H1 (cell line): ENCODE results near the gene OTOGL. TPM values are rescaled to one million over a fixed set of nuclear protein-coding genes. Genes with fewer than 3 reads are reported as not detected.

Experiments used
- CTCF ChIA-PET: fragments of 300-600 bp; sonication (Branson Sonifier 250); formaldehyde crosslinking; loops from one replicate; lab custom pipeline; 2021; ENCODE audit not compliant: partially characterized antibody; lab: Charles Lee
- POLR2A ChIA-PET: fragments of 300-600 bp; sonication (Branson Sonifier 250); formaldehyde crosslinking; loops from one replicate; lab custom pipeline; 2021; ENCODE audit warnings: inconsistent platforms; ENCODE audit not compliant: partially characterized antibody; lab: Charles Lee
- DNase-seq, 2 experiments: peaks; one replicate each; pipeline versions ENCODE4 v3.0.0 to v3.0.0-alpha.2; 2010 to 2022; ENCODE audit warnings: low spot score in 2 of 2, low read depth in 1 of 2, mixed read lengths in 1 of 2
- FAIRE-seq: peaks from 2 replicates; lab custom pipeline; 2011; peaks lifted over from hg19 to GRCh38; lab: Jason Lieb, UNC
- H2AFZ ChIP-seq: 2 replicates; pipeline ENCODE4 v1.8.1; 2012; ENCODE audit warnings: low read length, inconsistent platforms
- H2AK5ac ChIP-seq: 2 replicates; pipeline ENCODE4 v1.6.1; 2013; ENCODE audit warnings: low read depth, low read length
- H2BK120ac ChIP-seq: replicated peaks from 2 replicates; pipeline ENCODE3; 2013; ENCODE audit warnings: low read depth, low read length, inconsistent platforms
- H2BK12ac ChIP-seq: 2 replicates; pipeline ENCODE4 v1.6.1; 2013; ENCODE audit warnings: low read depth, low read length
- H2BK15ac ChIP-seq: 2 replicates; pipeline ENCODE4 v1.6.1; 2013; ENCODE audit warnings: low read length
- H2BK20ac ChIP-seq: 2 replicates; pipeline ENCODE4 v1.6.1; 2013; ENCODE audit warnings: low read length
- H2BK5ac ChIP-seq: 2 replicates; pipeline ENCODE4 v1.6.1; 2013; ENCODE audit warnings: low read depth, low read length
- H3K14ac ChIP-seq: 2 replicates; pipeline ENCODE4 v1.6.1; 2013; ENCODE audit warnings: inconsistent platforms; ENCODE audit not compliant: insufficient read length
- H3K18ac ChIP-seq: 2 replicates; pipeline ENCODE4 v1.6.1; 2013; ENCODE audit warnings: low read length; ENCODE audit errors: extremely low read depth
- H3K23ac ChIP-seq: 2 replicates; pipeline ENCODE4 v1.6.1; 2013; ENCODE audit warnings: inconsistent platforms; ENCODE audit not compliant: insufficient read length
- H3K23me2 ChIP-seq: 2 replicates; pipeline ENCODE4 v1.6.1; 2013; ENCODE audit warnings: low read depth, low read length
- H3K27ac ChIP-seq: 2 replicates; pipeline ENCODE4 v1.6.1; 2011; ENCODE audit warnings: low read depth, low read length, inconsistent platforms
- H3K27me3 ChIP-seq, 4 experiments: replicated peaks in 1 of 4; 1 replicate in 1 of 4; 2 replicates in 3 of 4; pipeline versions ENCODE4 v1.6.1 to v1.8.1; 2011 to 2013; ENCODE audit warnings: low read length in 3 of 4, mild to moderate bottlenecking in 3 of 4, inconsistent platforms in 2 of 4, mixed read lengths in 2 of 4, moderate library complexity in 1 of 4; ENCODE audit not compliant: control insufficient read depth in 3 of 4, insufficient read depth in 3 of 4; ENCODE audit errors: extremely low read depth in 1 of 4
- H3K36me3 ChIP-seq, 4 experiments: 2 replicates each; pipeline versions ENCODE4 v1.6.1 to v1.8.1; 2011 to 2013; ENCODE audit warnings: mild to moderate bottlenecking in 4 of 4, low read length in 3 of 4, moderate library complexity in 2 of 4, control low read depth in 1 of 4, inconsistent platforms in 1 of 4; ENCODE audit not compliant: insufficient read depth in 4 of 4, control insufficient read depth in 2 of 4
- H3K4ac ChIP-seq: replicated peaks from 2 replicates; pipeline ENCODE3; 2013; ENCODE audit warnings: low read length, low read depth, mixed read lengths, inconsistent platforms; ENCODE audit not compliant: insufficient read length
- H3K4me1 ChIP-seq, 4 experiments: replicated peaks in 1 of 4; 1 replicate in 1 of 4; 2 replicates in 3 of 4; pipeline versions ENCODE4 v1.6.1 to v1.8.1; 2011 to 2013; ENCODE audit warnings: low read length in 3 of 4, inconsistent platforms in 2 of 4, mixed read lengths in 1 of 4; ENCODE audit not compliant: insufficient read depth in 4 of 4, control insufficient read depth in 3 of 4
- H3K4me2 ChIP-seq, 2 experiments: 2 replicates each; pipeline versions ENCODE4 v1.6.1 to v1.8.1; 2011 to 2013; ENCODE audit warnings: low read depth in 2 of 2, low read length in 2 of 2, control low read depth in 1 of 2, inconsistent platforms in 1 of 2, mild to moderate bottlenecking in 1 of 2; ENCODE audit not compliant: insufficient read depth in 1 of 2
- H3K4me3 ChIP-seq, 4 experiments: fragments of 200-600, 300-600 bp in 1 of 4; sonication (generic), shearing (Covaris generic), sonication (Bioruptor Twin) in 1 of 4; 2 replicates each; pipeline versions ENCODE4 v1.5.1 to v1.8.1; 2011 to 2016; ENCODE audit warnings: low read length in 4 of 4, low read depth in 3 of 4, control low read depth in 2 of 4, inconsistent platforms in 2 of 4, mild to moderate bottlenecking in 2 of 4, mixed read lengths in 1 of 4, moderate library complexity in 1 of 4; ENCODE audit not compliant: insufficient read depth in 2 of 4; ENCODE audit errors: extremely low read depth in 1 of 4
- H3K56ac ChIP-seq: replicated peaks from 2 replicates; pipeline ENCODE3; 2013; ENCODE audit warnings: low read depth, mild to moderate bottlenecking, mixed read lengths, low read length, inconsistent platforms; ENCODE audit not compliant: insufficient read length
- H3K79me1 ChIP-seq: 2 replicates; pipeline ENCODE4 v1.6.1; 2013; ENCODE audit warnings: low read depth, low read length, control low read depth
- H3K79me2 ChIP-seq, 2 experiments: 2 replicates each; pipeline versions ENCODE4 v1.6.1 to v1.8.1; 2012 to 2013; ENCODE audit warnings: low read length in 2 of 2, mild to moderate bottlenecking in 2 of 2, inconsistent platforms in 1 of 2; ENCODE audit not compliant: insufficient read depth in 2 of 2, control insufficient read depth in 1 of 2
- H3K9ac ChIP-seq, 4 experiments: replicated peaks in 1 of 4; 1 replicate in 1 of 4; 2 replicates in 3 of 4; pipeline versions ENCODE4 v1.6.1 to v1.8.1; 2011 to 2013; ENCODE audit warnings: low read depth in 3 of 4, low read length in 3 of 4, control low read depth in 2 of 4, mild to moderate bottlenecking in 2 of 4, moderate library complexity in 2 of 4, inconsistent platforms in 1 of 4; ENCODE audit errors: extremely low read depth in 1 of 4
- H3K9me3 ChIP-seq, 2 experiments: 2 replicates each; pipeline versions ENCODE4 v1.6.1 to v1.8.1; 2012 to 2013; ENCODE audit warnings: mild to moderate bottlenecking in 2 of 2, moderate library complexity in 2 of 2, control low read depth in 1 of 2, inconsistent platforms in 1 of 2, low read depth in 1 of 2, low read length in 1 of 2, mixed read lengths in 1 of 2; ENCODE audit not compliant: insufficient read depth in 2 of 2
- H4K20me1 ChIP-seq, 2 experiments: replicated peaks in 1 of 2; 2 replicates each; pipeline versions ENCODE3 to v1.8.1; 2011 to 2013; ENCODE audit warnings: inconsistent platforms in 2 of 2, low read length in 2 of 2, mild to moderate bottlenecking in 1 of 2; ENCODE audit not compliant: insufficient read depth in 2 of 2, control insufficient read depth in 1 of 2
- H4K5ac ChIP-seq: 2 replicates; pipeline ENCODE4 v1.6.1; 2013; ENCODE audit warnings: low read length, low read depth, mixed read lengths, inconsistent platforms; ENCODE audit not compliant: insufficient read length
- H4K8ac ChIP-seq: 2 replicates; pipeline ENCODE4 v1.8.0; 2013; ENCODE audit warnings: mild to moderate bottlenecking, moderate library complexity, low read length, inconsistent platforms; ENCODE audit not compliant: insufficient read depth; ENCODE audit errors: extremely low read depth
- H4K91ac ChIP-seq: replicated peaks from 2 replicates; pipeline ENCODE3; 2013; ENCODE audit warnings: low read length, mixed read lengths, inconsistent platforms; ENCODE audit not compliant: insufficient read length
- CBX8 ChIP-seq: fragments of 300-800, 300-1000 bp; sonication (generic); IDR thresholded peaks from 2 replicates; pipeline ENCODE4 v1.7.1; 2016; ENCODE audit warnings: low read depth, low read length, borderline replicate concordance
- CHD1 ChIP-seq: IDR thresholded peaks from 2 replicates; pipeline ENCODE4 v1.6.1; 2012; ENCODE audit warnings: low read depth, low read length, improper control_type of control experiment
- CREB1 ChIP-seq: IDR thresholded peaks from 2 replicates; pipeline ENCODE4 v1.6.1; 2012; ENCODE audit warnings: inconsistent platforms
- CTBP2 ChIP-seq: IDR thresholded peaks from 2 replicates; pipeline ENCODE4 v1.7.0; 2011; ENCODE audit warnings: borderline replicate concordance, mild to moderate bottlenecking, moderate library complexity, mixed read lengths, low read length; ENCODE audit not compliant: insufficient read depth, insufficient read length
- HDAC2 ChIP-seq, 2 experiments: fragments of 300-600 bp in 1 of 2; sonication (generic) in 1 of 2; IDR thresholded peaks; 2 replicates each; pipeline ENCODE4 v1.6.1; 2011 to 2012; ENCODE audit warnings: low read depth in 2 of 2, low read length in 2 of 2, mild to moderate bottlenecking in 2 of 2, moderate library complexity in 2 of 2, borderline replicate concordance in 1 of 2, inconsistent platforms in 1 of 2
- JUND ChIP-seq: IDR thresholded peaks from 2 replicates; pipeline ENCODE4 v1.6.1; 2011; ENCODE audit warnings: mild to moderate bottlenecking, improper control_type of control experiment, low read length
- POLR2A ChIP-seq, 2 experiments: IDR thresholded peaks; 1 replicate in 1 of 2; 2 replicates in 1 of 2; pipeline ENCODE4 v1.6.1; 2011; ENCODE audit warnings: low read depth in 2 of 2, low read length in 2 of 2, mild to moderate bottlenecking in 2 of 2; ENCODE audit errors: control extremely low read depth in 1 of 2
- RBBP5 ChIP-seq: IDR thresholded peaks from 2 replicates; pipeline ENCODE4 v1.7.1; 2012; ENCODE audit warnings: low read depth, mild to moderate bottlenecking, inconsistent platforms, low read length, moderate library complexity, borderline replicate concordance
- RFX5 ChIP-seq: IDR thresholded peaks from 2 replicates; pipeline ENCODE4 v1.6.1; 2011; ENCODE audit warnings: low read depth, low read length, improper control_type of control experiment, borderline replicate concordance
- SP4 ChIP-seq: IDR thresholded peaks from 2 replicates; pipeline ENCODE4 v1.6.1; 2012; ENCODE audit warnings: low read length, inconsistent platforms
- SUZ12 ChIP-seq: fragments of 200-600 bp; sonication (generic); IDR thresholded peaks from 2 replicates; pipeline ENCODE4 v1.6.1; 2012; ENCODE audit warnings: mild to moderate bottlenecking, inconsistent platforms, low read length, moderate library complexity, mixed read lengths
- TAF1 ChIP-seq: IDR thresholded peaks from 2 replicates; pipeline ENCODE4 v1.6.1; 2011; ENCODE audit warnings: mild to moderate bottlenecking, low read depth, low read length
- TCF12 ChIP-seq: IDR thresholded peaks from 2 replicates; pipeline ENCODE4 v1.6.1; 2011; ENCODE audit warnings: low read depth, mild to moderate bottlenecking, low read length
- polyA plus RNA-seq, 7 experiments: library from polyadenylated mRNA; depleted of rRNA in 3 of 7; stranded (reverse) in 5 of 7; unstranded in 2 of 7; fragments of >200 nt in 5 of 7; fragments of 200-250 nt in 2 of 7; gene quantifications; 1 replicate in 5 of 7; 2 replicates in 1 of 7; 4 replicates in 1 of 7; pipeline versions ENCODE4 v1.2.1 to v1.2.3, GENCODE V29; 2011 to 2013; ENCODE audit warnings: missing spikeins in 2 of 7, mixed read lengths in 2 of 7
- total RNA-seq: library from RNA; stranded (reverse); fragmentation: NEBNext Ultra II Directional; extraction: Animal tissue kit (Norgen Biotek cat#: 25700); gene quantifications from 2 replicates; pipeline ENCODE4 v1.2.1, GENCODE V29; 2021

The OTOGL gene
- total and polyA plus RNA-seq, 2 of the 8 experiments (the other 6 are each of a cell fraction or from before 2014, with no cell fraction given), result 0.12 to 0.17 TPM

DNA sequence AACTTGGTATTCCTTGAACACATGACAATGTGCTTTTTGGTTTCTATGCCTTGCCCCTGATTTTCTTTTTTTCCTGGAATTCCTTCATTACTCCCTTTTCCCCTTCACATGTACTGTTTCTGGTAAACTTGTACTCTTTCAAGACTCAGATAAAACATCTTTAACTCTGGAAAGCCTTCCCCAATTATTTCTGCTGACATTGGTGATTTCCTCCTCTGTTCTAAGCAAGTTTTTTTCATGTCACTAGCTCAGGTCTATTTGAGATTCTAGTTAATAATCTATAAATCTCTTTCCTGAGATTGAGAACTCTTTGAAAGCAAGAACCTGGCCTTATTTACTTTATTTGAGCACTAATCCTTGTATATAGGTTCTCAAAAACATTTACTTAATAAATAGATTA lies 320.7 kb downstream of the OTOGL start:
- ChIA-PET CTCF (no interaction called here), POLR2A (no interaction called here)
- TF ChIP-seq SUZ12 (no peak), RFX5 (no peak), HDAC2 (IDR thresholded peaks at IDR 0.05; ENCODE audit: borderline replicate concordance in 1 of 2, low read depth in 2 of 2, low read length in 2 of 2) (no peak), TCF12 (no peak), JUND (no peak), RBBP5 (no peak), POLR2A (IDR thresholded peaks at IDR 0.05; ENCODE audit: control extremely low read depth in 1 of 2, low read depth in 2 of 2, low read length in 2 of 2) (no peak), SP4 (no peak), CREB1 (no peak), CTBP2 (no peak), CBX8 (no peak), TAF1 (no peak), CHD1 (no peak)
- Histone ChIP-seq H3K9ac (no peak overlapping the region), H4K91ac (no peak overlapping the region), H2AK5ac (no peak overlapping the region), H2BK12ac (no peak overlapping the region), H2AFZ (0 out of 2 replicates have a peak overlapping the region, but pooled peaks have one; percentile 31), H3K27ac (no peak overlapping the region), H3K4me3 (no peak overlapping the region), H3K14ac (no peak overlapping the region), H2BK120ac (no peak overlapping the region), H3K4ac (no peak overlapping the region), H3K23me2 (no peaks in the 10 kb centered on the region; the same call in 1 of the 2 replicates), H4K5ac (no peak overlapping the region), H3K79me2 (no peaks in the 10 kb centered on the region), H3K27me3 (no peaks in the 10 kb centered on the region), H3K4me1 (no peaks in the 10 kb centered on the region), H2BK5ac (no peak overlapping the region), H4K20me1 (no peaks in the 10 kb centered on the region), H3K36me3 (no peaks in the 10 kb centered on the region), H2BK15ac (no peak overlapping the region), H3K9me3 (no peaks in the 10 kb centered on the region), H3K18ac (no peak overlapping the region), H3K4me2 (no peak overlapping the region), H2BK20ac (no peak overlapping the region), H4K8ac (no peak overlapping the region), H3K56ac (no peak overlapping the region), H3K79me1 (no peaks in the 10 kb centered on the region), H3K23ac (no peak overlapping the region)
- FAIRE-seq (no peak), DNase-seq (no peak)
